Lower leg skin (tissue), 3 donors: ENCODE measurements around the gene GAK.

Experiments
- CTCF ChIP-seq, 3 donors: fragments of 450-650 bp; IDR thresholded peaks; one replicate each; pipeline ENCODE4 v1.5.1; 2016; ENCODE audit warnings: antibody characterized with exemption in 3 of 3, mild to moderate bottlenecking in 3 of 3, moderate library complexity in 2 of 3
- POLR2A ChIP-seq, 2 donors: fragments of 450-650 bp; IDR thresholded peaks; one replicate each; pipeline ENCODE4 v1.6.1; 2016 to 2017; ENCODE audit warnings: antibody characterized with exemption in 2 of 2, mild to moderate bottlenecking in 1 of 2, moderate library complexity in 1 of 2

GRCh38 chr4:917992-918391 is 14.1 kb downstream of the GAK start:
- TF ChIP-seq CTCF (IDR thresholded peaks at IDR 0.05) (no peak), POLR2A (IDR thresholded peaks at IDR 0.05) (no peak)
